NCI-H345 (cell line): Measurements from ENCODE around the gene AXIN2.
"Not testable (repeated sequence)": the region's sequence is repeated elsewhere in the genome, so short reads cannot be mapped to it uniquely, and the experiment has no call there.

Source experiments
- DNase-seq: peaks from one replicate; lab custom pipeline; 2025; lab: John Stamatoyannopoulos, UW

Gene AXIN2

GRCh38 chr17:65515959-65516948 is 45.2 kb downstream of the AXIN2 start:
- DNase-seq: no peak

- no peak for DNase-seq
Measured at GRCh38 chr17:65515512-65515911, 45.9 kb downstream of the AXIN2 start.

- DNase-seq: no peak
Measured at GRCh38 chr17:65514541-65514940, 46.9 kb downstream of the AXIN2 start.

GRCh38 chr17:65514082-65514481 is 47.4 kb downstream of the AXIN2 start:
- DNase-seq: no peak

GRCh38 chr17:65511316-65511715 is 50.1 kb downstream of the AXIN2 start:
- no peak for DNase-seq

- DNase-seq: no peak
Measured at GRCh38 chr17:65509032-65509431, 52.4 kb downstream of the AXIN2 start.

- DNase-seq: not testable (repeated sequence)
Measured at GRCh38 chr17:65504673-65505072, 56.8 kb downstream of the AXIN2 start.

- DNase-seq: no peak
Measured at GRCh38 chr17:65504141-65504540, 57.3 kb downstream of the AXIN2 start.

GRCh38 chr17:65503557-65503956 is 57.9 kb downstream of the AXIN2 start:
- DNase-seq: no peak

GRCh38 chr17:65498816-65499215 is 62.6 kb downstream of the AXIN2 start:
- no peak for DNase-seq

- no peak for DNase-seq
Measured at GRCh38 chr17:65496801-65497200, 64.6 kb downstream of the AXIN2 start.

GRCh38 chr17:65495122-65496055 is 66.1 kb downstream of the AXIN2 start:
- DNase-seq: peak; percentile 20

GRCh38 chr17:65489413-65490155 is 71.9 kb downstream of the AXIN2 start:
- DNase-seq: no peak

GRCh38 chr17:65488665-65489064 is 72.8 kb downstream of the AXIN2 start:
- DNase-seq: no peak

- DNase-seq: no peak
Measured at GRCh38 chr17:65487990-65488389, 73.5 kb downstream of the AXIN2 start.

GRCh38 chr17:65487161-65487560 is 74.3 kb downstream of the AXIN2 start:
- DNase-seq: no peak

- DNase-seq: no peak
Measured at GRCh38 chr17:65485388-65486299, 75.8 kb downstream of the AXIN2 start.

- not testable (repeated sequence) for DNase-seq
Measured at GRCh38 chr17:65484405-65484804, 77.0 kb downstream of the AXIN2 start.

- DNase-seq: no peak
Measured at GRCh38 chr17:65483438-65483837, 78.0 kb downstream of the AXIN2 start.

- DNase-seq: no peak
Measured at GRCh38 chr17:65482201-65482600, 79.2 kb downstream of the AXIN2 start.

- DNase-seq: no peak
Measured at GRCh38 chr17:65479282-65479681, 82.2 kb downstream of the AXIN2 start.
